ENCODE data around the gene CACNA1H. TPM values are rescaled to one million over a fixed set of nuclear protein-coding genes. Genes with fewer than 3 reads are reported as not detected.

Gene CACNA1H
- total and polyA plus RNA-seq, 2 donors (not counting 3 experiments of a cell fraction or from before 2014, with no cell fraction given), result 0.03 TPM; not detected in 1

DNA sequence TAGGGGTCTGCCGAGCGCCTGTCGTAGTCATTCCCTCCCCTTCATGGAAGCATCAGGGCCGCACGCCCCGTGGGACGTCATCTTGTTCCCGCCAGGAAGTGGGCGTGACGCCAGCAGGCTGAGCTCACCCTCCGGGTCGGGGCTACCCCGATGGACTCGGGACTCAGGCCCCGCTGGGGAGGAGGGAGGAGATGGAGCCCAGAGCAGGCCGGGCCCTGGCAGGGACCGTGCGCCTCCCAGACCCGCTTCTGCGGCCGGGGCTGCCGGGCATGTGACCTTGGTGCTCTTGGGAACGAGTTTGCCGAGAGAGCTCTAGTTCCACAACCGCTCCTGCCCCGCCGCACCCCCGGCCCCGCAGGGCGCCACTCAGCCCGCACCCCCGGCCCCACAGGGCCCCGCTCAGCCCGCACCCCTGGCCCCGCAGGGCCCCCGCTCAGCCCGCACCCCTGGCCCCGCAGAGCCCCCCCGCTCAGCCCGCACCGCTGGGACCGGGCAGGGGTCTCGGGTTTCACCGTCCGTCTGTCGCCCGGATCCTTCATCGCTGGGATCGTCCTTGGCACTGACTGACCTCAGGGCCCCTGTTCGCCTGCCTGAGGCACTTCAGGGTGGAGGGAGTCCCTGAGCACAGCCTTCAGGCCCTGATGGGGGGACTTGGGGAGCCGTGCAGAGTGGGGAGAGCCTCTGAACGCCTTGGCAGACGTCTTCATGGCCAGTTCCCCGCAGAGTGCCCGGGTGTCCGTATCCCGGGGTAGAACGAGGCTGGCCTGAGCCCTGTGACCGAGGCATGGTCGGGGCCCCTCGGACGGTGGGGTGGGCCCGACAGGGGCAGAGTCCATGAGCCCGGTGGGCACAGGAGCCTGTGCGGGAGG is 5.8 kb downstream of the CACNA1H start:
- H3K79me2 ChIP-seq (ENCODE audit: control insufficient read depth, insufficient read depth, low read length), result no peaks in the 10 kb centered on the region
- ChIA-PET POLR2A (no interaction called here), CTCF (no interaction called here)
- DNase-seq (ENCODE audit: low read depth, low spot score) (no peak), FAIRE-seq (no peak)
- H3K4me3 ChIP-seq (replicated peaks in 1 of 3; ENCODE audit: insufficient read depth in 1 of 3, low read depth in 1 of 3, low read length in 3 of 3), result no peak overlapping the region
- no peak overlapping the region for H3K9ac ChIP-seq (replicated peaks; ENCODE audit: extremely low read depth, insufficient read depth, low read length)
- no peaks in the 10 kb centered on the region for H4K20me1 ChIP-seq (replicated peaks; ENCODE audit: control insufficient read depth, extremely low read depth, insufficient read depth, low read length)
- H3K4me2 ChIP-seq (ENCODE audit: insufficient read depth, low read length), result no peak overlapping the region
- dilution Hi-C loops (cut with MboI; ENCODE audit: extremely low pct_ligation_motif_present, low sequenced_read_pairs) (no loop called here), intact Hi-C loops (cut with micrococcal nuclease) (no loop called here)
- no TSS peak for BruUV-seq (replicated peaks)
- no peaks in the 10 kb centered on the region for H3K9me3 ChIP-seq (replicated peaks; ENCODE audit: control insufficient read depth, insufficient read depth, low read length)
- no peak overlapping the region for H3K27ac ChIP-seq (ENCODE audit: insufficient read depth, low read depth, low read length)
- H3K4me1 ChIP-seq (ENCODE audit: control insufficient read depth, extremely low read depth, insufficient read depth, low read length), result no peaks in the 10 kb centered on the region
- H3K27me3 ChIP-seq (ENCODE audit: control insufficient read depth in 2 of 2, insufficient read depth in 2 of 2, low read length in 2 of 2), result peaks cover 11 to 14% of the 10 kb centered on the region in 2 experiments
- TF ChIP-seq GATA2 (IDR thresholded peaks at IDR 0.05; ENCODE audit: insufficient read depth, insufficient read length, low read depth, low read length), result no peak
- no peak for TF ChIP-seq EZH2 (IDR thresholded peaks at IDR 0.05; ENCODE audit: borderline replicate concordance, low read depth, low read length, severe bottlenecking)
- TF ChIP-seq POLR2A (IDR thresholded peaks at IDR 0.05; ENCODE audit: low read depth, low read length), result no peak
- no peak for TF ChIP-seq MYC (IDR thresholded peaks at IDR 0.05; ENCODE audit: low read depth, low read length)
- no peak for TF ChIP-seq JUN (IDR thresholded peaks at IDR 0.05; ENCODE audit: borderline replicate concordance, insufficient read depth, insufficient read length, low read depth)
- TF ChIP-seq, protein P1, sequence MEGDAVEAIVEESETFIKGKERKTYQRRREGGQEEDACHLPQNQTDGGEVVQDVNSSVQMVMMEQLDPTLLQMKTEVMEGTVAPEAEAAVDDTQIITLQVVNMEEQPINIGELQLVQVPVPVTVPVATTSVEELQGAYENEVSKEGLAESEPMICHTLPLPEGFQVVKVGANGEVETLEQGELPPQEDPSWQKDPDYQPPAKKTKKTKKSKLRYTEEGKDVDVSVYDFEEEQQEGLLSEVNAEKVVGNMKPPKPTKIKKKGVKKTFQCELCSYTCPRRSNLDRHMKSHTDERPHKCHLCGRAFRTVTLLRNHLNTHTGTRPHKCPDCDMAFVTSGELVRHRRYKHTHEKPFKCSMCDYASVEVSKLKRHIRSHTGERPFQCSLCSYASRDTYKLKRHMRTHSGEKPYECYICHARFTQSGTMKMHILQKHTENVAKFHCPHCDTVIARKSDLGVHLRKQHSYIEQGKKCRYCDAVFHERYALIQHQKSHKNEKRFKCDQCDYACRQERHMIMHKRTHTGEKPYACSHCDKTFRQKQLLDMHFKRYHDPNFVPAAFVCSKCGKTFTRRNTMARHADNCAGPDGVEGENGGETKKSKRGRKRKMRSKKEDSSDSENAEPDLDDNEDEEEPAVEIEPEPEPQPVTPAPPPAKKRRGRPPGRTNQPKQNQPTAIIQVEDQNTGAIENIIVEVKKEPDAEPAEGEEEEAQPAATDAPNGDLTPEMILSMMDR (IDR thresholded peaks at IDR 0.05; ENCODE audit: extremely low read depth in 1 of 2, insufficient read depth in 1 of 2, low read depth in 1 of 2, low read length in 2 of 2), result no peak
- TF ChIP-seq, protein P2, sequence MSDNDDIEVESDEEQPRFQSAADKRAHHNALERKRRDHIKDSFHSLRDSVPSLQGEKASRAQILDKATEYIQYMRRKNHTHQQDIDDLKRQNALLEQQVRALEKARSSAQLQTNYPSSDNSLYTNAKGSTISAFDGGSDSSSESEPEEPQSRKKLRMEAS (IDR thresholded peaks at IDR 0.05; ENCODE audit: insufficient read depth, insufficient read length), result no peak
- no peak for TF ChIP-seq FOS (IDR thresholded peaks at IDR 0.05; ENCODE audit: borderline replicate concordance, insufficient read depth, low read length)
- TF ChIP-seq POLR2AphosphoS5 (IDR thresholded peaks at IDR 0.05; ENCODE audit: insufficient read depth, low read depth, low read length), result no peak
- H2AFZ ChIP-seq (ENCODE audit: low read depth, low read length), result no peak overlapping the region
- no peaks in the 10 kb centered on the region for H3K36me3 ChIP-seq (ENCODE audit: control insufficient read depth in 2 of 2, extremely low read depth in 1 of 2, insufficient read depth in 2 of 2, low read length in 2 of 2)
- H3K9me1 ChIP-seq (replicated peaks; ENCODE audit: control insufficient read depth, extremely low read depth, insufficient read depth, low read length), result no peaks in the 10 kb centered on the region

All from endothelial cell of umbilical vein (primary cell).